Endothelial cell of umbilical vein (primary cell): Measurements from ENCODE around the gene SRGAP1. TPM values are rescaled to one million over a fixed set of nuclear protein-coding genes. Genes with fewer than 3 reads are reported as not detected.
A peak's percentile ranks its signal among the peaks of the same experiment; 100 is the strongest.

Source experiments
- BruUV-seq: library from RNA; stranded (reverse); fragments of 400-500 nt; replicated peaks from 2 replicates; lab custom pipeline; 2021; lab: Mats Ljungman, UMichigan
- CTCF ChIA-PET: fragments of 300-600, 350-600 bp; sonication (Branson Sonifier 250); formaldehyde crosslinking; loops from one replicate; lab custom pipeline; 2021; ENCODE audit warnings: antibody characterized with exemption, inconsistent platforms; lab: Charles Lee
- POLR2A ChIA-PET: fragments of 300-600, 350-600 bp; sonication (Branson Sonifier 250); formaldehyde crosslinking; loops from one replicate; lab custom pipeline; 2021; ENCODE audit warnings: antibody characterized with exemption, inconsistent platforms; lab: Charles Lee
- DNase-seq: peaks from one replicate; pipeline ENCODE4 v3.0.0-alpha.2; 2011; ENCODE audit warnings: low read depth, low spot score
- FAIRE-seq: peaks from 2 replicates; lab custom pipeline; 2011; peaks lifted over from hg19 to GRCh38; lab: Jason Lieb, UNC
- H2AFZ ChIP-seq: 2 replicates; pipeline ENCODE4 v1.6.0; 2012; ENCODE audit warnings: low read depth, low read length, control low read depth, inconsistent platforms
- H3K27ac ChIP-seq: 2 replicates; pipeline ENCODE4 v1.5.1; 2011; ENCODE audit warnings: low read depth, mild to moderate bottlenecking, control low read depth, low read length, moderate library complexity; ENCODE audit not compliant: insufficient read depth
- H3K27me3 ChIP-seq, 2 experiments: 2 replicates each; pipeline versions ENCODE4 v1.6.0 to v1.6.1; 2011; ENCODE audit warnings: low read length in 2 of 2, mixed read lengths in 1 of 2; ENCODE audit not compliant: control insufficient read depth in 2 of 2, insufficient read depth in 2 of 2
- H3K36me3 ChIP-seq, 2 experiments: 2 replicates in 1 of 2; 3 replicates in 1 of 2; pipeline ENCODE4 v1.5.1; 2011; ENCODE audit warnings: low read length in 2 of 2, mild to moderate bottlenecking in 1 of 2, moderate library complexity in 1 of 2; ENCODE audit not compliant: control insufficient read depth in 2 of 2, insufficient read depth in 2 of 2; ENCODE audit errors: extremely low read depth in 1 of 2
- H3K4me1 ChIP-seq: 3 replicates; pipeline ENCODE4 v1.5.1; 2011; ENCODE audit warnings: mild to moderate bottlenecking, low read length; ENCODE audit not compliant: control insufficient read depth, insufficient read depth; ENCODE audit errors: extremely low read depth
- H3K4me2 ChIP-seq: 2 replicates; pipeline ENCODE4 v1.6.1; 2011; ENCODE audit warnings: low read length, control low read depth, mixed read lengths; ENCODE audit not compliant: insufficient read depth
- H3K4me3 ChIP-seq, 3 experiments: fragments of 200-600 bp in 1 of 3; sonication (generic), shearing (Covaris generic) in 1 of 3; replicated peaks in 1 of 3; 2 replicates each; pipeline ENCODE4 v1.5.1; 2011 to 2016; ENCODE audit warnings: control low read depth in 3 of 3, low read length in 3 of 3, mild to moderate bottlenecking in 2 of 3, inconsistent platforms in 1 of 3, low read depth in 1 of 3, moderate library complexity in 1 of 3; ENCODE audit not compliant: insufficient read depth in 1 of 3
- H3K79me2 ChIP-seq: 2 replicates; pipeline ENCODE4 v1.6.0; 2012; ENCODE audit warnings: low read length, inconsistent platforms; ENCODE audit not compliant: control insufficient read depth, insufficient read depth
- H3K9ac ChIP-seq: replicated peaks from 2 replicates; pipeline ENCODE3; 2011; ENCODE audit warnings: low read length, control low read depth; ENCODE audit not compliant: insufficient read depth; ENCODE audit errors: extremely low read depth
- H3K9me1 ChIP-seq: replicated peaks from 3 replicates; pipeline ENCODE4 v1.6.0; 2011; ENCODE audit warnings: mild to moderate bottlenecking, low read length; ENCODE audit not compliant: control insufficient read depth, insufficient read depth; ENCODE audit errors: extremely low read depth
- H3K9me3 ChIP-seq: replicated peaks from 2 replicates; pipeline ENCODE4 v1.5.1; 2012; ENCODE audit warnings: low read length, inconsistent platforms; ENCODE audit not compliant: control insufficient read depth, insufficient read depth
- H4K20me1 ChIP-seq: replicated peaks from 2 replicates; pipeline ENCODE3; 2011; ENCODE audit warnings: mild to moderate bottlenecking, low read length; ENCODE audit not compliant: control insufficient read depth, insufficient read depth; ENCODE audit errors: extremely low read depth
- CTCF ChIP-seq, 2 donors: IDR thresholded peaks; 1 replicate in 1 of 2; 2 replicates in 1 of 2; pipeline ENCODE4 v1.5.1; 2011; ENCODE audit warnings: low read length in 2 of 2, mild to moderate bottlenecking in 2 of 2, moderate library complexity in 2 of 2, control low read depth in 1 of 2, inconsistent platforms in 1 of 2, low read depth in 1 of 2; ENCODE audit not compliant: insufficient read depth in 1 of 2; ENCODE audit errors: extremely low read depth in 1 of 2
- EZH2 ChIP-seq: IDR thresholded peaks from 2 replicates; pipeline ENCODE4 v1.6.1; 2012; ENCODE audit warnings: borderline replicate concordance, low read depth, mild to moderate bottlenecking, moderate library complexity, low read length, inconsistent platforms; ENCODE audit not compliant: severe bottlenecking
- FOS ChIP-seq: IDR thresholded peaks from 2 replicates; pipeline ENCODE4 v1.6.1; 2011; ENCODE audit warnings: mild to moderate bottlenecking, low read length, moderate library complexity, borderline replicate concordance; ENCODE audit not compliant: insufficient read depth
- GATA2 ChIP-seq: IDR thresholded peaks from 2 replicates; pipeline ENCODE4 v1.7.0; 2011; ENCODE audit warnings: low read depth, mild to moderate bottlenecking, moderate library complexity, mixed read lengths, low read length; ENCODE audit not compliant: insufficient read length, insufficient read depth
- JUN ChIP-seq: IDR thresholded peaks from 2 replicates; pipeline ENCODE4 v1.6.1; 2011; ENCODE audit warnings: borderline replicate concordance, low read depth; ENCODE audit not compliant: insufficient read length, insufficient read depth
- MAX ChIP-seq: IDR thresholded peaks from 2 replicates; pipeline ENCODE4 v1.6.1; 2011; ENCODE audit not compliant: insufficient read depth, insufficient read length
- MYC ChIP-seq: IDR thresholded peaks from one replicate; pipeline ENCODE4 v1.6.1; 2011; ENCODE audit warnings: mild to moderate bottlenecking, low read depth, low read length
- POLR2A ChIP-seq: IDR thresholded peaks from 2 replicates; pipeline ENCODE4 v1.6.1; 2012; ENCODE audit warnings: low read depth, mild to moderate bottlenecking, control low read depth, low read length
- POLR2AphosphoS5 ChIP-seq: IDR thresholded peaks from 2 replicates; pipeline ENCODE4 v1.6.1; 2012; ENCODE audit warnings: low read depth, mild to moderate bottlenecking, control low read depth, low read length, moderate library complexity; ENCODE audit not compliant: insufficient read depth
- dilution Hi-C: fragments of 300-500 bp; cut with MboI; formaldehyde crosslinking; loops from one replicate; pipeline ENCODE4 v1.15.0; 2019; ENCODE audit warnings: low sequenced_read_pairs; ENCODE audit not compliant: extremely low pct_ligation_motif_present
- intact Hi-C: fragments of 100-400 bp; cut with micrococcal nuclease; formaldehyde crosslinking; loops from one replicate; pipeline ENCODE4 v1.10.0; 2022
- polyA plus RNA-seq, 4 experiments: library from polyadenylated mRNA; depleted of rRNA in 3 of 4; stranded (reverse) in 3 of 4; unstranded in 1 of 4; fragments of >200 nt; gene quantifications; 2 replicates each; pipeline versions ENCODE4 v1.2.1 to v1.2.3, GENCODE V29; 2011 to 2012; ENCODE audit warnings: missing spikeins in 1 of 4
- total RNA-seq: library from RNA; stranded (reverse); gene quantifications from 2 replicates; pipeline ENCODE4 v1.2.3, GENCODE V29; 2021

SRGAP1 gene
- total and polyA plus RNA-seq, 2 donors (not counting 3 experiments of a cell fraction or from before 2014, with no cell fraction given), result 4.9 to 16.3 TPM

- Histone ChIP-seq H3K4me2 (no peak overlapping the region), H4K20me1 (no peaks in the 10 kb centered on the region), H3K4me3 (no peak overlapping the region), H3K36me3 (no peaks in the 10 kb centered on the region), H3K4me1 (peaks cover 13% of the 10 kb centered on the region), H3K9me1 (no peaks in the 10 kb centered on the region), H3K79me2 (no peaks in the 10 kb centered on the region), H3K27me3 (no peaks in the 10 kb centered on the region), H3K9me3 (no peaks in the 10 kb centered on the region), H2AFZ (no peak overlapping the region), H3K27ac (no peak overlapping the region), H3K9ac (no peak overlapping the region)
- TF ChIP-seq CTCF (IDR thresholded peaks at IDR 0.05; ENCODE audit: extremely low read depth in 1 of 2, insufficient read depth in 1 of 2, low read depth in 1 of 2, low read length in 2 of 2) (no peak), MAX (no peak)
- CTCF ChIA-PET, result no interaction called here
- POLR2A ChIA-PET, result no interaction called here
- FAIRE-seq (no peak), DNase-seq (no peak)
- dilution Hi-C loops, result no loop called here
- intact Hi-C loops, result no loop called here
- BruUV-seq, result no TSS peak
These were observed 87.2 kb downstream of the SRGAP1 start for GRCh38 chr12:63931703-63932102.

GRCh38 chr12:63934936-63935335 lies 90.4 kb downstream of the SRGAP1 start:
- peak; percentile 41 for DNase-seq
- POLR2A ChIA-PET, result no interaction called here
- H2AFZ ChIP-seq, result no peak overlapping the region
- no peaks in the 10 kb centered on the region for H4K20me1 ChIP-seq
- CTCF ChIA-PET, result interaction anchor here (1.0 to 1.5 kb wide), 3 partner anchors 9 to 90 kb away, joined by 3 read pairs; no protein-coding TSS in a partner anchor
- H3K9me3 ChIP-seq, result no peaks in the 10 kb centered on the region
- intact Hi-C loops (no loop called here), dilution Hi-C loops (no loop called here)
- no peak overlapping the region for H3K4me2 ChIP-seq
- no peak overlapping the region for H3K9ac ChIP-seq
- no peak overlapping the region for H3K4me3 ChIP-seq
- TF ChIP-seq CTCF (IDR thresholded peaks at IDR 0.05; ENCODE audit: extremely low read depth in 1 of 2, insufficient read depth in 1 of 2, low read depth in 1 of 2, low read length in 2 of 2) (no peak), EZH2 (no peak), FOS (no peak), JUN (no peak), POLR2A (no peak), MYC (no peak), POLR2AphosphoS5 (no peak), GATA2 (no peak), MAX (no peak)
- no peak for FAIRE-seq
- H3K79me2 ChIP-seq, result no peaks in the 10 kb centered on the region
- H3K4me1 ChIP-seq, result peaks cover 11% of the 10 kb centered on the region
- no peak overlapping the region for H3K27ac ChIP-seq
- no peaks in the 10 kb centered on the region for H3K27me3 ChIP-seq
- H3K9me1 ChIP-seq, result no peaks in the 10 kb centered on the region
- BruUV-seq, result no TSS peak
- H3K36me3 ChIP-seq, result no peaks in the 10 kb centered on the region
